Sigmoid colon (tissue), 7 donors: ENCODE results near the gene FAM110D. TPM values are rescaled to one million over a fixed set of nuclear protein-coding genes. Genes with fewer than 3 reads are reported as not detected.

Source experiments
- DNase-seq: peaks from one replicate; pipeline ENCODE4 v3.0.0-alpha.2; 2019
- H3K27ac ChIP-seq, 4 donors: fragments of 200-600 bp; sonication (generic); one replicate each; pipeline ENCODE4 v1.5.1; 2016 to 2019; ENCODE audit warnings: mild to moderate bottlenecking in 1 of 4
- H3K27me3 ChIP-seq, 3 donors: fragments of 200-600 bp; sonication (generic); one replicate each; pipeline ENCODE4 v1.5.1; 2019; ENCODE audit warnings: mild to moderate bottlenecking in 1 of 3
- H3K36me3 ChIP-seq, 4 donors: fragments of 200-600 bp; sonication (generic); one replicate each; pipeline ENCODE4 v1.5.1; 2016 to 2019
- H3K4me1 ChIP-seq, 4 donors: fragments of 200-600 bp; sonication (generic); one replicate each; pipeline ENCODE4 v1.5.1; 2017 to 2019
- H3K4me3 ChIP-seq, 4 donors: fragments of 200-600 bp; sonication (generic); one replicate each; pipeline ENCODE4 v1.5.1; 2017 to 2019; ENCODE audit warnings: mild to moderate bottlenecking in 2 of 4, moderate library complexity in 1 of 4
- H3K9me3 ChIP-seq, 4 donors: fragments of 200-600 bp in 3 of 4; sonication (generic) in 3 of 4; one replicate each; pipeline versions ENCODE4 v1.5.1 to v1.6.1; 2013 to 2019
- EP300 ChIP-seq, 4 donors: sonication (generic); formaldehyde crosslinking; IDR thresholded peaks; one replicate each; pipeline ENCODE4 v1.6.1; 2017; ENCODE audit warnings: antibody characterized with exemption in 4 of 4
- POLR2A ChIP-seq, 2 donors: fragments of 450-650 bp; IDR thresholded peaks; one replicate each; pipeline ENCODE4 v1.6.1; 2016; ENCODE audit warnings: antibody characterized with exemption in 2 of 2, mild to moderate bottlenecking in 2 of 2, moderate library complexity in 2 of 2
- POLR2AphosphoS5 ChIP-seq, 4 donors: sonication (generic); formaldehyde crosslinking; IDR thresholded peaks; one replicate each; pipeline ENCODE4 v1.6.1; 2017; ENCODE audit warnings: antibody characterized with exemption in 4 of 4
- WGBS, 2 donors: extraction: QIAGEN DNeasy Blood & Tissue Kit; methylation state at CpG; one replicate each; pipeline ENCODE4 v1.1.7; 2013; 5-methylcytosine and 5-hydroxymethylcytosine counted together
- intact Hi-C: fragments of 100-400 bp; cut with DNase I; formaldehyde crosslinking; loops from one replicate; pipeline ENCODE4 v1.15.1; 2023
- polyA plus RNA-seq, 3 donors: library from polyadenylated mRNA; stranded (reverse); fragments of 200-250 nt; gene quantifications; one replicate each; pipeline ENCODE4 v1.2.3, GENCODE V29; 2013
- total RNA-seq, 4 donors: library from RNA; depleted of rRNA; stranded (reverse); fragments of >200 nt; gene quantifications; one replicate each; pipeline ENCODE4 v1.1.0, GENCODE V29; 2016
- TF ChIP-seq, protein P1 (sequence below), 4 experiments: fragments of 450-650 bp in 3 of 4; fragments of 200-600 bp in 1 of 4; IDR thresholded peaks; one replicate each; pipeline ENCODE4 v1.5.1; 2016 to 2019; ENCODE audit warnings: antibody characterized with exemption in 4 of 4, mild to moderate bottlenecking in 3 of 4, moderate library complexity in 2 of 4
- donor health status: healthy with polysubstance abuse.
- donor health status: Bipolar disorder and iron deficiency.
- donor health status: healthy.

The FAM110D gene
- total and polyA plus RNA-seq, 7 donors = 0.60 to 4.2 (median 1.1) TPM; not detected in 1

DNA sequence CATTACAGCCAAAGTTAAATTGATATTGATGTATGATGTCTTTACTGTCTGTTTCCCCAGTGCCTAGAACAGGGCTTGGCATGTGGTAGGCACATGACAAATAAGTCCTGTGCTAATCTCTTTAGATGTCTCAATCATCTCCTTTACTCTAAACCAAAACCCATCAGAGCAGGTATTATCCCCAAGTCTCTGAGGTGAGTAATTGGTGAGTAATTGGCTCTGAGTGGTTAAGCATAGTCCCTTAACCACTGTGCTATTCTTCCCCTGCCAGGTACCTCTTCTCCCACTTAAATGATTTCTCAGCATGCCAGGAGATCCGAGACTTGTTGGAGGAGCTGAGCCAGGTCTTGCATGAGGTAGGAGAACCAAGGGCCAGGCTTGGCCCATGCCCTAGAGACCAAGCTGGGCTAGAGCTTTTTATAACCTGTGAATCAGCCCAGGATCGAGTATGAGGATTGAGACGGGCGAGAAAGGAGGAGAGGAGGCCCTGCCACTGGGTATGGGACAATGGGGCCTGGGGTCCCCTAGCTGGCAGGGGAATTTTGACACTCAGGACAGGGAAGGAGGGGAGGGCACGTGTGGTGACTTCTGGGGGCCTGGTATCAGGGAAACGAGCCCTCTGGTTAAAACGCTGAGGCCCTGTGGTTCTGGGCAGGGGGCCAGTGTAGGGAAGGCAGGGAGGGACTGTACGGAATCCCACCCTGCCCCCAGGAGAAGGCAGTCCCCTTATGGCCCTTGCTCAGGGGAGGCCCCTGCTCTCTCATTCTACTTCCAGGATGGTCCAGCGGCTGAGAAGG lies 22.9 kb downstream of the FAM110D start:
- DNase-seq = no peak
- H3K27me3 ChIP-seq = no peaks in the 10 kb centered on the region
- TF ChIP-seq, protein P1, sequence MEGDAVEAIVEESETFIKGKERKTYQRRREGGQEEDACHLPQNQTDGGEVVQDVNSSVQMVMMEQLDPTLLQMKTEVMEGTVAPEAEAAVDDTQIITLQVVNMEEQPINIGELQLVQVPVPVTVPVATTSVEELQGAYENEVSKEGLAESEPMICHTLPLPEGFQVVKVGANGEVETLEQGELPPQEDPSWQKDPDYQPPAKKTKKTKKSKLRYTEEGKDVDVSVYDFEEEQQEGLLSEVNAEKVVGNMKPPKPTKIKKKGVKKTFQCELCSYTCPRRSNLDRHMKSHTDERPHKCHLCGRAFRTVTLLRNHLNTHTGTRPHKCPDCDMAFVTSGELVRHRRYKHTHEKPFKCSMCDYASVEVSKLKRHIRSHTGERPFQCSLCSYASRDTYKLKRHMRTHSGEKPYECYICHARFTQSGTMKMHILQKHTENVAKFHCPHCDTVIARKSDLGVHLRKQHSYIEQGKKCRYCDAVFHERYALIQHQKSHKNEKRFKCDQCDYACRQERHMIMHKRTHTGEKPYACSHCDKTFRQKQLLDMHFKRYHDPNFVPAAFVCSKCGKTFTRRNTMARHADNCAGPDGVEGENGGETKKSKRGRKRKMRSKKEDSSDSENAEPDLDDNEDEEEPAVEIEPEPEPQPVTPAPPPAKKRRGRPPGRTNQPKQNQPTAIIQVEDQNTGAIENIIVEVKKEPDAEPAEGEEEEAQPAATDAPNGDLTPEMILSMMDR (IDR thresholded peaks at IDR 0.05) = no peak
- TF ChIP-seq POLR2A (IDR thresholded peaks at IDR 0.05) (no peak), POLR2AphosphoS5 (IDR thresholded peaks at IDR 0.05) (no peak), EP300 (IDR thresholded peaks at IDR 0.05) (no peak)
- intact Hi-C loops = no loop called here
- H3K36me3 ChIP-seq = no peaks in the 10 kb centered on the region
- 82% methylated on average over 9 of the region's 9 CpGs for WGBS, 2 donors
- H3K9me3 ChIP-seq = no peaks in the 10 kb centered on the region
- H3K4me3 ChIP-seq = no peak overlapping the region
- H3K4me1 ChIP-seq = no peaks in the 10 kb centered on the region
- no peak overlapping the region for H3K27ac ChIP-seq

DNA sequence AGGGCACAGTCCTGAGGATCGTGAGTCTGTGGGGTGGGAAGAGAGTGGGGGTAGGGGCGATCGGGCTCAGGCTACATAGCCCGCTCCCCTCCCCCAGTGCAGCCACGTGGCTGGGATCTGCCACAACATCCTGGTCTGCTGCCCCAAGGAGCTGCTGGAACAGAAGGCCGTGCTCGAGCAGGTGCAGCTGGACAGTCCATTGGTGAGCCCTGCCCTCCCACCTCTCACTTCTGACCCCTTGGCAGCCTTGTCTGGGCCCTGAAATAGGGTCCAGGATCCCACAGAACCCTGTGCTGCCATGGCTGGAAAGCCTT lies 23.5 kb downstream of the FAM110D start:
- no peak overlapping the region for H3K4me3 ChIP-seq
- no peaks in the 10 kb centered on the region for H3K27me3 ChIP-seq
- no peaks in the 10 kb centered on the region for H3K4me1 ChIP-seq
- DNase-seq = no peak
- intact Hi-C loops = no loop called here
- H3K27ac ChIP-seq = no peak overlapping the region
- H3K36me3 ChIP-seq = no peaks in the 10 kb centered on the region
- H3K9me3 ChIP-seq = no peaks in the 10 kb centered on the region
- TF ChIP-seq POLR2A (IDR thresholded peaks at IDR 0.05) (no peak), POLR2AphosphoS5 (IDR thresholded peaks at IDR 0.05) (no peak), EP300 (IDR thresholded peaks at IDR 0.05) (no peak)
- TF ChIP-seq, protein P1 (IDR thresholded peaks at IDR 0.05) = no peak
- 84 to 88% methylated on average over 7 of the region's 7 CpGs for WGBS, 2 donors

DNA sequence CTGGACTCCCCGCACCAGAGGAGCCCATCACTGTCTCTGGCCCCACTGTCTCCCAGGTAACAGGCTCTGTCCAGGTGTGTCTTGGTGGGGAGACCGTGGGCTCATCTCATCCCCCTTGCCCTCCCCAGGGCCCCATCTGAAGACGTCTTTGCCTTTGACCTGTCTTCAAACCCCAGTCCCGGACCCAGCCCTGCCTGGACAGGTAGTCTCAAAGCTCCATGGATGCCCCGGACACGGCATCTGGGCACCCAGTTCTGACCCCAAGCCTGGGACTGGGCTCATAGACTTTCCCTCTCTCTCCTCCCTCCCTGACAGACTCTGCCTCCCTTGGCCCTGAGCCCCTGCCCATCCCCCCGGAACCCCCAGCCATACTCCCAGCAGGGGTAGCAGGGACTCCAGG lies 25.2 kb downstream of the FAM110D start:
- Histone ChIP-seq H3K36me3 (no peaks in the 10 kb centered on the region), H3K4me1 (no peaks in the 10 kb centered on the region), H3K4me3 (no peak overlapping the region), H3K27me3 (no peaks in the 10 kb centered on the region), H3K27ac (no peak overlapping the region), H3K9me3 (no peaks in the 10 kb centered on the region)
- no peak for DNase-seq
- WGBS, 2 donors = 94 to 97% methylated on average over 7 of the region's 7 CpGs
- intact Hi-C loops = no loop called here
- no peak for TF ChIP-seq POLR2AphosphoS5 (IDR thresholded peaks at IDR 0.05)

DNA sequence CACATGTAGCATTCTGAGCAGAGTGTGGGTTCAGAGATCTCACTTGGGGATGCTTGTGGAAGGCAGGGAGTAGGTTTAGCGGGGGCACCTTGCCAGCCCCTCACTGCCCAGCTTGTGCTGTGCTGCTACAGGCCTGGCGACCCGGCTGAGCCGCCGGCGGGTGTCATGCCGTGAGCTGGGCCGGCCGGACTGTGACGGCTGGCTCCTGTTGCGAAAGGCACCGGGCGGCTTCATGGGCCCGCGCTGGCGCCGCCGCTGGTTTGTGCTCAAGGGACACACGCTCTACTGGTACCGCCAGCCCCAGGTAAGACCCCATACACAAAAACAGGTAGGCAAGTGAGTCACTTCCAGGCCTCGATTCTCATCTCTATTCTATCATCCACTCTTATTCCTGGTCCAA lies 26.0 kb downstream of the FAM110D start:
- TF ChIP-seq, protein P1 (IDR thresholded peaks at IDR 0.05) = no peak
- TF ChIP-seq POLR2AphosphoS5 (IDR thresholded peaks at IDR 0.05) (no peak), EP300 (IDR thresholded peaks at IDR 0.05) (no peak), POLR2A (IDR thresholded peaks at IDR 0.05) (no peak)
- 96% methylated on average over 21 of the region's 21 CpGs for WGBS, 2 donors
- Histone ChIP-seq H3K9me3 (no peaks in the 10 kb centered on the region), H3K4me3 (no peak overlapping the region), H3K4me1 (no peaks in the 10 kb centered on the region), H3K27ac (no peak overlapping the region), H3K27me3 (no peaks in the 10 kb centered on the region), H3K36me3 (no peaks in the 10 kb centered on the region)
- DNase-seq = no peak
- intact Hi-C loops = no loop called here

DNA sequence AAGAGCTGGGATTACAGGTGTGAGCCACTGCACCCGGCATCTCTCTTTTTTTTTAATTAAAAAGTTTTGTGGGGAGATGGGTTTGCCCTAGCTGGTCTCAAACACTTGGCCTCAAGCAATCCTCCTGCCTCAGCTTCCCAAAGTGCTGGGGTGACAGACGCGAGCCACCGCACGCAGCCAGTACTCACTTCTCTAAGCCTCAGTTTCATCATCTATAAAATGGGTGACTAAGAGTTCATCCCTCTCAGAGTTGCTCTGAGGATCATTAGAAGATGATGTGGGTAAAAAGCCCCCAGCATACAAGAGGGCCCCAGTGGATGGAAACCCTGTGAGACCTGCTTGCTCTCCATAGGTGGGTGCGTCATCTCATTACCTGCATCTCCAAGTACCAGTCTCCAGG lies 29.0 kb downstream of the FAM110D start:
- intact Hi-C loops = no loop called here
- H3K4me1 ChIP-seq = no peaks in the 10 kb centered on the region
- no peak for DNase-seq
- H3K9me3 ChIP-seq = no peaks in the 10 kb centered on the region
- no peak overlapping the region for H3K4me3 ChIP-seq
- 94 to 97% methylated on average over 6 of the region's 6 CpGs for WGBS, 2 donors
- no peak for TF ChIP-seq POLR2A (IDR thresholded peaks at IDR 0.05)
- TF ChIP-seq, protein P1 (IDR thresholded peaks at IDR 0.05) = no peak
- TF ChIP-seq EP300 (IDR thresholded peaks at IDR 0.05) = no peak
- TF ChIP-seq POLR2AphosphoS5 (IDR thresholded peaks at IDR 0.05) = no peak
- no peak overlapping the region for H3K27ac ChIP-seq
- H3K27me3 ChIP-seq = no peaks in the 10 kb centered on the region
- H3K36me3 ChIP-seq = no peaks in the 10 kb centered on the region
